Pons (tissue), 1 donor: ENCODE measurements around the gene TSPAN31.
A peak's percentile ranks its signal among the peaks of the same experiment; 100 is the strongest.
"Not testable (repeated sequence)": the region's sequence is repeated elsewhere in the genome, so short reads cannot be mapped to it uniquely, and the experiment has no call there.

Source experiments
- DNase-seq: peaks from one replicate; pipeline ENCODE4 v3.0.0-alpha.2; 2016; ENCODE audit warnings: low spot score

Gene TSPAN31

DNA sequence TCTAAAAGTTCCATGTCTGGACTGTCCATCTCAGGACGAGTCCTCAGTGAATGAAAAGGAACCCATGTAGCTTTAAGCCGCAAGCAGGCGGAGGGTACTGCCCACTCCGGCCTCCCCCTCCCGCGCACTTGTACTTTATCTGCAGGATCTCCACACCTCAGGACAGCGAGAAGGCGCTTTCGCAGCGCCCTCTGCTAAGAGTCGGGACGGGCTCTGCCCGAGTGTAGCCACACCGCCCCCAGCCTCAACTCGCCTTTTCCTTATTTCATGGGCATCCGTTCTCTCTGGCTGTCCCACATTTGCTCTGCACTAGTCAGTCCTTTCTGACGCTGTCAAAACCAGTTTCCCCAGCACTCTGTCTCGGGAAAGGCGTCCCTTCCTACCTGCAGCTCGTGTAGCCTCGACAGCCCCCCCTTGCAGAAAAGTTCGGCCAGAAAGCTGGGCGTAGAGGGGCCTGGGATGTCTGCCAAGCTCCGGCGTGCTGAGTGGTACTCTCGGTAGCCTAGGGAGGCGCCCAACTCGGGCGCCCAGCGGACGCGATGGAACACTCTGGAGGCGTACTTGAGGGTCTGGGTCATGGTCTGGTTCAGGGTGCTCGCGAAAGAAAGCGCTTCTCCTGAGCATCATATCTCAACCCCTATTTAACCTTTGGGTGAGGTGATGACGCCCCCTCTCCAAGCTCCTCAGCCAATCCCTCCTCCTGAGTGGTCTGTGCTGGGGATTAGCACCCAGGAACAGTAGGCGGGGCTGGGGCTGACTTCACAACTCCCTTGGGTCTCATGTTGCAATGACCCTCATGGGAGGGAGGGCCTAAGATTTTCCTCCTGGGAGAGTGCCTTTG is 21.8 kb downstream of the TSPAN31 start, which contains the start of gene CYP27B1:
Gene CYP27B1 (minus strand): TSS at position 615 of the 841 bp plus-strand sequence. CDS start 37 bp downstream, at position 578.
- no peak for DNase-seq

DNA sequence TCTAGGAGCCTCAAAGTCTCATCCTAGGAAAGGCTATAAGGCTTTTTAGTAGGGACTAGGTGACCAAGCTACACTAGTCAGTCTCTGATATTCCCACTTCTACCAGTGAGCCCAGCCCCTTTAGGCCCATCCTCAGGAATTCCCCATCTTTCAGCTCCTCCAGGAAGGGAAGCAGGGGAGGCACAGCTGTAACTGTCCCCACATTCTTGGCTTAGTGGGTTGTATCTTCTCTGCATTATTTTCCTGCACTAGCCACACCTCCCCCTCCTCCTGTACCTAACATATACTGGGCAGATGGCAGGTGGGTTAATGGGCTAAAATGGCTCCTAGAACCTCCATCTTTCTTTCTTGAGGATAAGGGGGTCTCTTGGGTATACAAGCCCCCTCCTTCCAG is 22.5 kb downstream of the TSPAN31 start:
- no peak for DNase-seq

DNA sequence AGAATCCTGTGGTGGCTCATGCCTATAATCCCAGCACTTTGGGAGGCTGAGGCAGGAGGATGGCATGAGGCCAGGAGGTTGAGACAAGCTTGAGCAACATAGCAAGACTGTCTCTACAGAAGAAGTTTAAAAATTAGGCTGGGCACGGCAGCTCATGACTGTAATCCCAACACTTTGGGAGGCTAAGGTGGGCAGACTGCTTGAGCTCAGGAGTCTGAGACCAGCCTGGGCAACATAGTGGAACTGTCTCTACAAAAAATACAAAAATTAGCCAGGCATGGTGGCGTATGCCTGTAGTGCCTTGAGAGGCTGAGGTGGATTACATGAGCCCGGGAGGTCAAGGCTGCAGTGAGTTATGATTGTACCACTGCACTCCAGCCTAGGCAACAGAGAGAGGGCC is 23.0 kb downstream of the TSPAN31 start:
- no peak for DNase-seq

DNA sequence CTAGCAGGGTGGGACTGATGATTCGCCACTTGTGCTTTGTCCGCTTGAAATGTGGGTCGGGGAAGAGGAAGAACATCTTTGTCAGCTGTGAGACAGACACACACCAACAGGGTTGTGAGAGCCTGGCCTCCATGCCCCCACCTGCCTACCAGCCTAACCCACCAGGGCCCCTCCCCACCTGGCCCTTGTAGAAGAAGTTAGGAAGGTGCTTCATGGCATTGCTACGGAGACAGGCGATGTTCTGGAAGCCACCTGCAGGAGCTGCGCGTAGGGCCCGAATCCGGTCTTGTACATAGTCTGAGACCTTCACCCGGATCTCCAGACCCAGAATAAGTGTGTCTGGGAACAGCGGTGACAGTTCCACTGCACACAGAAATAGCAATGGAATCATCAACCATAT is 24.8 kb downstream of the TSPAN31 start:
- DNase-seq, result no peak

DNA sequence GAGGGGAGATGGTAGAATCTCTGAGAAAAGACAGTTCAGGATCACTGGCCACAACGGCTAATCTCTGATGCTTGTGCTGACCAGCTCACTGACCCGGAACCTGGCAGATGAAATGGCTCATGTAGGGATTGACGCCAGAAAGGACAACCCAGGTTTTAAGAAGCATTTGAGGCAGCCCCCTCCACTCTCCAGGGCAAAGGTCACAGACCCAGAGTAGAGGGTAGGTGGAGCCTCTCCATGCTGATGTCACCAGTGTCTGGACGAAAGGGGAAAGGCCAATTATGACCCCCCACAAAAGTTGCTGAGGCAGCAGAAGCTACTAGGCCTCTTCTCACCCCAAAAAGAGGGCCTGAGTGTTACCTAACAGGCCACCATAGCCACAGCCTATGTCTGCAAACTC is 25.9 kb downstream of the TSPAN31 start:
- no peak for DNase-seq

DNA sequence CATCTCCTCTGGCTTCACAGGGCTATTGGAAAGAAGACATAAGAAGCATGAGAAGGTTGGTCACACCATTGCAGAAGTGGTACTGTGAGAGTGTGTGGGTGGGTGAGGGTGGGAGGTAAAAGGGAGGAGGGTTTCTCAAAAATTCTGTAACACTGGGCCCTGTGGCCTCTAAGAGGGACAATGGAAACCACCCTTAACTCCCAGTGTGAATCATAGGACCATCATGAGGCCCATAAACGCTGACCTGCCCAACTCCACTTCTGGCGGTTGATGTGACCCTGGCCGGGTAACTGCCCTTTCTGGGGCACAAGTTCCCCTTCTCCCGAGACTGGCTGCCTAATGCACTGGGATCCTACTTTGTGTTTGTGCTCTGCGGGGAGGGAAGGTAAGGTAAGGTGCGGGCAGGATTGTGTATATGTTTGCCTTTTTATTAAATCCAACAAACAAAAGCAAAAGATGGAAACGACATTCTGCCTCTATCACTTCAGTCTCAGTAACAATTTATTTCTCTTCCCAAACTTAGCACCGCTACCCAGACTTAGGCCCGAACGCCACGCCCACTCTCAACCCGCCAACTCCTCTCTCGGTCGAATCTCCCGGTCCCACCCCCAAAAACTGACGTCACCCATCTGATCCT is 26.5 kb downstream of the TSPAN31 start:
- DNase-seq, result peak; percentile 78

DNA sequence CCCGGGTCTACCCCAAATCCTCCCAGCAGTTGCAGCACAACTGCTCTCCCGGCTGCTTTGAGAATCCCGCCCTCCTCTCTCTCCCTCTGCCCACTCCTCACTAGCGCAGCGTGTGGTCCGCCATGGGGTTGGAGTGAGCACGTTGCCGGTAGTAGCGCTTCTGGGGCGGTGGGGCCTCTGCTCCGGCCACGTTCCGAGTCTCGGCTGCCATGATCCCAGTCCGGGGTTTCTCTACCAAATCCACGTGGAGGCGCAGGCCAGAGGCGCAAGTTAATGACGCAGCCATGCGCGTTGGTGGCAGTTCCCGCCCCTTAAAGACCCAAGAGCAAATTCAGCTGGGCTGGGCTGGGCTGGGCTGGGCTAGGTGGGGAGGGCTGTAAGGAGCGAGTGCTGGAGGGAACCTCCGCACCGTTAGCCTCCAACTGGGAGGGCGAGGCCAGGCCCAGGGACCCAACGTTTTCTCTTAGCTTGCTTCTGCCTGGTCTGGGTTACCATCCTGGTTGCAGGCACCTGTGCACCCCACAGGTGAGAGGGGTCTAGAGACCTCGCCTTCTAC is 27.1 kb downstream of the TSPAN31 start, which contains the start of gene METTL1:
Gene METTL1 (minus strand): TSS at position 233 of the 556 bp plus-strand sequence. CDS start 22 bp downstream, at position 211.
- DNase-seq, result peak; percentile 92

DNA sequence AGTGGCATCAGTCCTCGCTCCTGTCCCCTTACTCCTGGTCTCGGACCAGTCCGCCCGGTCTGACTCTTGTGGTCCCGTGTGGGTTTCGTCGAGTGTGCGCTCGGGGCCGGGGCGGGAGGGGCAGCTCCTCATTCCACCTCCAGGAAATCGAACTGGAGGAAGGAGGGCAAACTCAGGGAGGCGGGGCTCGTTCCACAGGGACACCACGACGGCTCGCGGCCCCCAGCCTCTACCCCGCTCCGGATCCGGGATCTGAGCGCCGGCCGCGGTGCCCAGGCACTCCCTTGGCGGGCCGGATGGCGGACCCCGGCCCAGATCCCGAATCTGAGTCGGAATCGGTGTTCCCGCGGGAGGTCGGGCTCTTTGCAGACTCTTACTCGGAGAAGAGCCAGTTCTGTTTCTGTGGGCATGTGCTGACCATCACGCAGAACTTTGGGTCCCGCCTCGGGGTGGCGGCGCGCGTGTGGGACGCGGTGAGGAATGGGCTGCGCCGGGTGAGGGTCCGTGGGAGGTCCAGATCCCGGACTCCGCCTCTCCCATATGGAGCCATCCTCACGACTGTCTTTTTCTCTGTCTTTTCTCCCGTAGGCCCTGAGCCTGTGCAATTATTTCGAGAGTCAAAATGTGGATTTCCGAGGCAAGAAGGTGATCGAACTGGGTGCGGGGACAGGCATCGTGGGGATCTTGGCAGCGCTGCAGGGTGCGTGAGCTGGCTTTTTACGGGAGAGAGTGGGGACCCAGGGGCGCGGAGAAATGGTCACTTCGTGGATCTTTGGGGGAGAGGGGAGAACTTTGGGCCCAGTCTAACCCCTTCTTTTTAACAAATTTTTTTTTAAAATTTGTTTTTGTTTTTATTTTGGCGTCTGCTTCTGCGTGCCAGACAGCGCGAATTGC is 27.8 kb downstream of the TSPAN31 start, which contains the start of gene EEF1AKMT3:
Gene EEF1AKMT3 (plus strand): TSS at position 186 of the 894 bp plus-strand sequence. CDS start 111 bp downstream, at position 297.
- DNase-seq, result no peak

DNA sequence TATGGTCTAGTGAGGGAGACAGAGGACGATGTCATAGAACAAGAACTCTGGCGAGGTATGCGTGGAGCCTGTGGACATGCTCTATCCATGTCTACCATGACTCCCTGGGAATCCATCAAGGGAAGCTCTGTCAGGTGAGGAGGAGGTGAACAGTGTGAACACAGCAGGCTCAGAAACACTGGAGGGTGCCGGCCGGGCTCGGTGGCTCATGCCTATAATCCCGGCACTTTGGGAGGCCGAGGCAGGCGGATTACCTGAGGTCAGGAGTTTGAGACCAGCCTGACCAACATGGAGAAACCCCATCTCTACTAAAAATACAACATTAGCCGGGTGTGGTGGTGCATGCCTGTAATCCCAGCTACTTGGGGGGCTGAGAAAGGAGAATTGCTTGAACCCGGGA is 29.8 kb downstream of the TSPAN31 start:
- DNase-seq, result not testable (repeated sequence)

DNA sequence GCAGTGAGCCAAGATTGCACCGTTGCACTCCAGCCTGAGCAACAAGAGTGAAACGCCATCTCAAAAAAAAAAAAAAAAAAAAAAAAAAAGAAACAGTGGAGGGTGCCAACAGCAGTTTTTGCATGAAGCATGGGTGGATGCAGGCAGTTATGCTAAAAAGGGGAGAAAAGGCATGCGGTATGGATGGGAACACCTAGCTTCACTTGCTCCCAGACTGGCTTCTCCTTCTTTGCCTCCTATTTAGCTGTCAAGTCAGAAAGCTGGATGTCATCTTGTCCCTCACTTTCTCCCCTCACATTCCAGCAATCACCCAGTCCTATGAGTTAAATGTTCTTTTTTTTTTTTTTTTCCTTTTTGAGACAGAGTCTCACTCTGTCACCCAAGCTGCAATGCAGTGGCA is 30.2 kb downstream of the TSPAN31 start:
- DNase-seq, result no peak

DNA sequence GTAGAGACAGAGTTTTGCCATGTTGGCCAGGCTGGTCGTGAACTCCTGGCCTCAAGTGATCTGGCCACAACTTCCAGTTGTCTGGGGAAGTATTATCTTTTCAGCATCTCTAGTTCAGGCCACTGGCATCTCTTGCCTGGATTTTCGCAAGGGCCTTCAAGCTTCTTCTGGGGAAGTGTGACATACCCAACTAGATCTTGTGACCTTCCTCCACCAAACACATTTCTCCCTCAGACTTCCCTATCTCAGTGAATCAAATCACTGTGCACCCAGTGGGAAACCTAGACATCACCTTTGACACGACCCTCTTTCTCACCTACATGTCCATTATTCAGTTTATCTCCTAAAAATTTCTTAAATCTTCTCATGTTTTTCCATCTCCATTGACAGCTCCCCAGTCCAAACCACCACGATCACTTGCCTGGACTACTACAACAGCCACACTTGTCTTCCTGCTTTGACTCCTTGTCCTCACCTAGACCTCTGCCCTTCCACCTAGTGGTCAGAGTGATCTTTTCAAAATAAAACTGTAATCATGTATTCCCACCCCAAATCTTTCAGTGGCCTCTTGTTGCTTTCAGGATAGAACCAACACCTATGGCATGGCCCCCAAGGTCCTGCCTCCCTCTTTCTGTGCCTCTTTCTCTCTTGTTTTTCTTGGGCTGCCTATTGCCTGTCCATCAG is 30.9 kb downstream of the TSPAN31 start:
- DNase-seq, result no peak

DNA sequence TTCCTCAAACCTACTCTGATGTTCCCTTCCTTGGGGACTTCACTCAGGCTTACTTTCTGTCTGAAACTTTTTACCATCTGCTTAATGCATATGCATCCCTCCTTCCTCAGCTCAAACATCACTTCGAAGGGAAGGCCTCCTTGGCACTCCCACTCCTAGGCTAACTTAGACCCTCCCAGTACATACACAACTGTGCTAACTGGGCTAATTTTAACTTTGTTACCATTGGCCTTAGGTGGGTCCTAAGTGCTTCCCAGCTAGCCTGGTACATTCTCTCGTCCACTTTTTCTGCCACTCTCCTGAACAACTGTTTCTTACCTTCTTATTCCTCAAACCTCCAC is 31.4 kb downstream of the TSPAN31 start:
- no peak for DNase-seq

DNA sequence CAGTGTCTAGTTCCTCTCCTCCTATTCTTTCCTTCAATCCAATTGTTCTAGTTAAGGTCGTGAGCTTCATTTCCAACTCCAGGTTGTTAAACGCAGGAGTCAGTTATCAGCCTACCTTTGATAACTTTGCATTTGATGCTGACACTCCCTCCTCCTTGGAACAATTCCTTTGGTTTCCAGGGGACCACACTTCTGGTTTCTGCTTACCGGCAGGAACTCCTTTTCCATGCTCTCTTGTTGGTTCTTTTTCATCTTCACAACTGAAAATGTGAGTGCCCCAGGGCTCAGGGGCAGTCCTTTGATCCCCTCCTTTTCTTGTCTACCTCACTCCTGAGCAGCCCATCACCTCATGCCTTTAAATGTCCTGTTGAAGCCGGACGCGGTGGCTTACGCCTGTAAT is 32.5 kb downstream of the TSPAN31 start:
- no peak for DNase-seq

DNA sequence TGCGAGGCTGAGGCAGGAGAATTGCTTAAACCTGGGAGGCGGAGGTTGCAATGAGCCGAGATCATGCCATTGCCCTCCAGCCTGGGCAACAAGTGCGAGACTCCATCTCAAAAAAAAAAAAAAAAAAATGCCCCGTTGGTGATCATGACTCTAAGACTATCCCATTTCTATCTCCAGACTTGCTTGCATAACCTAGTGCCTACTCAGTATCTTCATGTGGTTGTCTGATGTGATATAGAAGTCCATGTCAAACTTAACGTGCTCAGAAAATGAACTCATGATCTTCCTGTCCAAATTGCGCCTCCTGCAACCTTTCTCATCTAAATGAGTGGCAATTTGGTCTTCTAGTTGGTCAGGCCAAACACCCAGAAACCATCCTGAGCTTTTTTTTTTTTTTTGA is 33.1 kb downstream of the TSPAN31 start:
- DNase-seq, result no peak

DNA sequence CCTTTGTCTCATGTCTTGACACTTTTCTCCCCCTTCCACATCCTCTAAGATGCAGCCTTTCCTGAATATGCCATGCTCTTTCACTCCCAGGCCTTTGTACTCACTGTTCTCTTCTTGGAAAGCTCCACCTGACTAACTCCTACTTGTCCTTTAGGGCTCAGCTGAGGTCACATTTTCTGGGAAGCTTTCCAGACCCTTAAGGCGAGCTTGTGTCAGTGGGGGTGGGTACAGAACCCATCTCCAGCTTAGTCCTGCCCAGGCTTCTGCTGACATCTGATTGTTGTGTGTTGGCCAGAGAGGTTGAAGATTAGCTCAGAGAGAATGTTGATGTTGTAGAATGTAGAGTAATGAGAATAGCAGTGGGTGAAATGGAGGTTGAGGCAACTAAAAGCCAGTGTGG is 34.9 kb downstream of the TSPAN31 start:
- no peak for DNase-seq

DNA sequence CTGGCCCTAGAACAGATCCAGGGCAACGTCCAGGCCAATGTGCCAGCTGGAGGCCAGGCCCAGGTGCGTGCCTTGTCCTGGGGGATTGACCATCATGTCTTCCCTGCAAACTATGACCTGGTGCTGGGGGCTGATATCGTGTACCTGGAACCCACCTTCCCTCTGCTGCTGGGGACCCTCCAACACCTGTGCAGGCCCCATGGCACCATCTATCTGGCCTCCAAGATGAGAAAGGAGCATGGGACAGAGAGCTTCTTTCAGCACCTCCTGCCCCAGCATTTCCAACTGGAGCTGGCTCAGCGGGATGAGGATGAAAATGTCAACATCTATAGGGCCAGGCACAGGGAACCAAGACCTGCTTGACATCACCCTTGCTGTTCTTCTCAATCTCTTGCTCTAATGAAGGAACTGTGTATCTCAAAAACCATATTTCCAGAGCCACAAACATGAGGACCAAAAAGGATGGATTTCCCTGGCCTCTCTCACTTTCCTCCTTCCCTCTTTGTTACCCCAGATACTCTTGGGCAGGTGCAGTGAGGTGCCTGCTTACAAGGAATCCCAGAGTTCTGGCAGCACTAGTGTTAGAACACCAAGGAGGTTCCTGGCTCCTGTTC is 35.6 kb downstream of the TSPAN31 start:
- no peak for DNase-seq

DNA sequence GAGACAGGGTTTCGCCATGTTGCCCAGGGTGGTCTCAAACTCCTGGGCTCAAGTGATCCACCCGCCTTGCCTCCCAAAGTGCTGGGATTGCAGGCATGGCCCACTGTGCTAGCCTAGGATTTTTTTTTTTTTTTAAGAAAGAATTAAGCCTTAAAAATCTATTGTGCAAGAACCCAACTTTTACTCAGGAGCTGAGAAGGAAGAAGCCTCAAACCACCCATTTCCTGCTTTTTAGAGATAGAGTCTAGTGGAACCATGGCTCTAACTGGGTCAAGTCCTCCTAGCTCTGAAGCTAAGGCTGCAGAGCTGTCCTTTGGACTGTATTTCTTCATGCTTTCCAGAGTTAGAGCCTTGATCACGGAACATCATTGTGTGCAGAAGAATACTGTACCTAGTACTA is 36.4 kb downstream of the TSPAN31 start:
- DNase-seq, result no peak

DNA sequence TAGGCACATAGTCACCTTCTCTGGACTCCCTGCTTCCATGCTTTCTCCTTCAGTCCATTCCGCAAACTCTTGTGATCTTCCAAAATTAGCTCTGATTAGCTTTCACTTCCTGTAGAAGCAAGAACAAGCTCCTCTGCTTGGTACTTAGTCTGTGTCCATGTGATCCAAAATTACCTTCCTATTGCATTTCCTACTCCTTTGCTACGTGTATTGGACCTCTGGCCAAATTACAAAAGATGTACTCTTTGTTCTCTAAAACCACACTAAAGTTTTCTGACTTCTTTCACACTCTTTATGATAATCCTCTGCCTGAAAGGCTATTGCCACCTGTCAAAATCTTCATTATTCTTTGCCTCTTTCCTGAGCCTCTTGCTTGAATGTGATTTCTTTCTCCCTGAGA is 37.0 kb downstream of the TSPAN31 start:
- no peak for DNase-seq

DNA sequence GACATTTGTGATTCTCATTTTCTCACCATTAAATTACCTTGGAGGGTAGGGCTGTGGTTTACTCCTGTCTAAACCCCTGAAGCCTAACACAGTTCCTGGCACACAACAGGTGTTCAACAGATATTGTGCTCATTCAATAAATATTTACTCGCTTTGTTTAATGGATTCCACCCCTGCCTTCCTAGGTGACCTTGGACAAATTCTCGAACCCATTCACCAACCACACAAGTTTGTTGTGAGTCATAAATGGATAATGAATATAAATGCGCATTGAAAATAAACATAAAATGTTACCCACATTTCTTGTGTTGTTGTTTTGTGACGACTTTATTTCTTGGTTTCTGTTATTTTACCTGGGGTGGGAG is 37.4 kb downstream of the TSPAN31 start:
- no peak for DNase-seq

DNA sequence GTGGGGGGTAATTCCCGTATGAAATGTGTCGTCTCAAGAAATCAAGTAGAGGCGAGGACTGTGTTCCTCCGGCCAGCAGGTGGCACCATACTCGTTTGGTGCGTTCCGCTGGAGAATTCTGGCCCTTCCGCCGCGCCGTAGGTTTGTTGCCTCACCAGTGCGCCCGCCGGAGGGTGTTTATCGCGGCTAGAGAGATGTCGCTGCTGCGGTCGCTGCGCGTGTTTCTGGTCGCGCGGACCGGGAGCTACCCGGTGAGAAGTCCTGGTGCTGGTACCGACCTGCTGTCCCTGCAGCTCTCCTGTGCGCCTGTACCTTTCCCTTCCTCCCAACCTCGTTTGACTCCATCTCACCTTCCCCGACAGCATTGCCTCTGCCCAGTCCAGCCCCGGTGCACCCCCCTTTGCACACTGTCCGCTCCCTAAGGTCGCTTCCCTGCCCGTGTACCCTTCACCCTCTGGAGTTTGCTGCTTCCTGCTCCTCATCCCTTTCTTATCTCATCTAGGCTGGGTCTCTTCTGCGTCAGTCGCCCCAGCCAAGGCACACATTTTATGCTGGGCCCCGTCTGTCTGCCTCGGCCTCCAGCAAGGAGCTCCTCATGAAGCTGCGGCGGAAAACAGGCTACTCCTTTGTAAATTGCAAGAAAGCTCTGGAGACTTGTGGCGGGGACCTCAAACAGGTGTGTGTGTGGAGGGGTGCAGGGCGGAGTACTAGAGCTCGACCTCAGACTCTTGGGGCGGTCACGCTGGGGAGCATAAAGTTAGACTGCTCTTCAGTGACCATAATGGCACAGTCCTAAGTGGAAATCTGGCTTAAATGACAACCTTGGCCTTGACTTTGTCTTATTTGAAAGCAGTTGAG is 38.0 kb downstream of the TSPAN31 start, which contains the start of gene TSFM:
Gene TSFM (plus strand): TSS at position 180 of the 858 bp plus-strand sequence. CDS start 15 bp downstream, at position 195.
- DNase-seq, result peak; percentile 94
